ENCODE results near the gene GTF3C5. TPM values are rescaled to one million over a fixed set of nuclear protein-coding genes. Genes with fewer than 3 reads are reported as not detected.

Gene GTF3C5
- polyA plus RNA-seq, 4 donors: 61.3 to 85.1 (median 67.9) TPM

DNA sequence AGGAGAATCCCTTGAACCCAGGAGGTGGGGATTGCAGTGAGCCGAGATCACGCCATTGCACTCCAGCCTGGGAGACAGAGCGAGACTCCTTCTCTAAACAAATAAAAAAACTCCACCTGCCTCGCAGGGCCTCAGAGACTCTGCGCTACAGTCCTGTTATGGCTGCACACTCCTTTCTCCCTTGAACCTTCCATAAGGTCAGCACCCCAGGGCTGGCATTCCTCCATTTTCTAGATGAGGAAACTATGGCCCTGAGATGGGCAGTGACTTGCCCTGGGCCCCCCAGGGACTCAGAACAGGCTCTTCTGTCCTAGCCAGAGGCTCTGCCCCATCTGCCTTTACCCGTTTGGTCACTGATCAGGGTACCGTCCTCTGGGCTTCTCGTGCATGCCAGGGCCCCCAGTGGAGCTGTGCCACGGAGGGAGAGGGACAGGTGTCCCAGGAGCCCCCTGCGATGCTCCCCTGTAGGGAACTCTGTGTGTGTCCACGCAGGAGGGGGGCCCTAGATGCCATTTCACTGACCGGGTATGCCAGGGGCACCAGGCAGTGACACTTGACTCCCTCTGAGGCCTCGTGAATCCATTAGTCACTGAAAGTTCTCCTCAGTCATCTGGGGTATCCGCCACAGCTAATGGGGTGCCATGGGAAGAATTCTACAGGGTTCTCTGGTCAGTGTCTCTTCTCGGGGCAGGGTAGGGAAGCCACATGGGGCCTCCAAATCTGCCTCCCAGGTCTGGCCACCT lies 74.1 kb downstream of the GTF3C5 start:
- no peak for DNase-seq (ENCODE audit: low read depth in 4 of 4, low spot score in 2 of 4)

DNA sequence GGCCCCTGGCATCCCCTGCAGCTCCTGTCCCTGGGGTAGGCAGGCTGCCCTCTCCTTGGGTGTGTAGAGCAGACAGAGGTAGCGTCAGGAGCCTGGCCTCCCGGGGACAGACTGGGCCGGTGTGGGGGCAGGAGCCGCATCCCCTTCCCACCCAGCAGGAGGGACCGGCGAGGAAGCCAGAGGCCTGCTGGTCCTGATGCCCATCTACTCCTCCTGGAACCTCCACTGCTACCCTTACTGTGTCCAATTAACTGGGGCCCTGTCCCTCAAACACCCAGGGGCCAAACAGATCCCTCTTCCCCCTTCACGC lies 74.6 kb downstream of the GTF3C5 start:
- no peak for DNase-seq (ENCODE audit: low read depth in 4 of 4, low spot score in 2 of 4)

DNA sequence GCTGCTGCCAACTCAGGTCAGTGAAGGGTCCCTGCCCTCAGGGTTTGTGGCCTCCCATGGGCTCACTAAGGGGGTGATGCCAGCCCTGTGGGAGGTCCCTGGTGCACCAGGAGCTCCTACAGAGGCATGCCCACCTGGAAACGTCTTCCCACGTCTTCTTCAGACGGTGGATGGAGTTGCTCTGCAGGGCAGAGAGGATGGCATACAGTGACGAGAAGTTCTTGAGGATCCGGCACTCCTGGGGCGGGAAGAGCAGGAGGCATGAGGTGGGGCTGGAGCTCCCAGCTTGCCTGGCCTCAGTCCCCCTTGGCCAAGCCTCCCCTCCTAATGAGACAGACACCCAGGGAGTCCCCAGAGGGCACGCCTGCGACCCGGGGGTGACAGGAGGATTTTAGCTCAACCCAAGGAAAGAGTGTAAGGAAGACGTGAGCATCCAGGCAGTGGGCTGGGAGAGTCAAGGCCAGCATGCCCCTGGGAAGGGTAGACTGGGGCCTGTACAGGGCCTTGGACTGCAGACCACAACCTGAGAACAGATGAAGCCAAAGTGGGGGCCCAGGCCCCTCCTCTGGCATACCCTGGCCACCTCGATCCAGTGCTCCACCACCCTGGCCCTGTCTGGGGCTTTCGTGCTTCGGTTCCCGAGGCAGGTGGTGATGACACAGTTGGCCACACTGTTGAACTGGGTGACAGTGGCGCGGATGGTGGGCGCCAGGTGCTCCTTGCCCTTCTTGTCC lies 75.9 kb downstream of the GTF3C5 start:
- no peak for DNase-seq (ENCODE audit: low read depth in 4 of 4, low spot score in 2 of 4)

DNA sequence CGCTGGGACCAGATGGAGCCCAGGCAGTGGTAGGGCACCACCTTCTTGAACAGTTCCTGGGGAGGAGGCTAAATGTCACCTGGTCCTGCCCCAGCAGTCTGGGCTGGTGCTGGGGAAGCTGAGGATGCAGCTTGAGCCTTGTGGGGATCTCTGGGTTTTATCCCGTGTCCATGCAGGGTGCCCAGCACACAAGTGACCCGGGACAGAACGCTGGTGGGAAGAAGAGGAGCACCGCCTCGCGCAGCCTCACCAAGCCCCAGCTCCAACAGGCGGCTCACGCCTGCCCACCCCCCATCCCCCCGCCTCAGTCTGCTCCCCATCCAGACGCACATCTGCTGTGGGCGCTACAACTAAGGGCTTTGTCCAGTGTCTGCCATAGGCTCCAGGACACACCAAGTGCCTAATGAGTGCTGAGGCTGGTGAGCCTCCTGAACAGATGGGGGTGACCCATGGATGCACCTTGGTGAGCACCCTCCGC lies 76.5 kb downstream of the GTF3C5 start:
- no peak for DNase-seq (ENCODE audit: low read depth in 4 of 4, low spot score in 2 of 4)

Other genes starting within 250 kb of the GTF3C5 start
- gene AK8, start 152.7 kb upstream of the GTF3C5 start, polyA plus RNA-seq (ENCODE audit: insufficient read length in 4 of 4): 1 to 10 TPM; 2.9 to 4.0 (median 3.7) TPM
- 10 to 100 TPM in 2 of 4 donors, 1 to 10 TPM in 2; 8.8 to 11.6 (median 9.5) TPM for gene SPACA9, start 152.1 kb upstream of the GTF3C5 start, polyA plus RNA-seq (ENCODE audit: insufficient read length in 4 of 4)
- 10 to 100 TPM; 29.5 to 67.4 (median 45.0) TPM for gene TSC1, start 86.4 kb upstream of the GTF3C5 start, polyA plus RNA-seq (ENCODE audit: insufficient read length in 4 of 4)
- 1 to 10 TPM in 1 of 4 donors, under 1 TPM in 3; 0.71 to 1.0 (median 0.91) TPM for gene GFI1B, start 52.3 kb upstream of the GTF3C5 start, polyA plus RNA-seq (ENCODE audit: insufficient read length in 4 of 4)
- 1 to 10 TPM; 3.5 to 5.8 (median 5.0) TPM for gene CEL, start 31.0 kb downstream of the GTF3C5 start, polyA plus RNA-seq (ENCODE audit: insufficient read length in 4 of 4)
- gene RALGDS, start 90.2 kb downstream of the GTF3C5 start, polyA plus RNA-seq (ENCODE audit: insufficient read length in 4 of 4): 10 to 100 TPM; 32.2 to 47.1 (median 33.5) TPM
- gene GBGT1, start 132.9 kb downstream of the GTF3C5 start, polyA plus RNA-seq (ENCODE audit: insufficient read length in 4 of 4): 1 to 10 TPM; 1.9 to 3.1 (median 2.8) TPM
- under 1 TPM in 3 of 4 donors, not detected in 1; 0.17 to 0.28 (median 0.22) TPM for gene OBP2B, start 178.3 kb downstream of the GTF3C5 start, polyA plus RNA-seq (ENCODE audit: insufficient read length in 4 of 4)
- 10 to 100 TPM; 13.2 to 32.8 (median 18.4) TPM for gene ABO, start 244.2 kb downstream of the GTF3C5 start, polyA plus RNA-seq (ENCODE audit: insufficient read length in 4 of 4)

Measured in left renal cortex interstitium (tissue), 4 donors.